ENCODE data around the gene FFAR2.

GRCh38 chr19:35487656-35488182 lies 39.7 kb downstream of the FFAR2 start:
- TF ChIP-seq, protein P1, sequence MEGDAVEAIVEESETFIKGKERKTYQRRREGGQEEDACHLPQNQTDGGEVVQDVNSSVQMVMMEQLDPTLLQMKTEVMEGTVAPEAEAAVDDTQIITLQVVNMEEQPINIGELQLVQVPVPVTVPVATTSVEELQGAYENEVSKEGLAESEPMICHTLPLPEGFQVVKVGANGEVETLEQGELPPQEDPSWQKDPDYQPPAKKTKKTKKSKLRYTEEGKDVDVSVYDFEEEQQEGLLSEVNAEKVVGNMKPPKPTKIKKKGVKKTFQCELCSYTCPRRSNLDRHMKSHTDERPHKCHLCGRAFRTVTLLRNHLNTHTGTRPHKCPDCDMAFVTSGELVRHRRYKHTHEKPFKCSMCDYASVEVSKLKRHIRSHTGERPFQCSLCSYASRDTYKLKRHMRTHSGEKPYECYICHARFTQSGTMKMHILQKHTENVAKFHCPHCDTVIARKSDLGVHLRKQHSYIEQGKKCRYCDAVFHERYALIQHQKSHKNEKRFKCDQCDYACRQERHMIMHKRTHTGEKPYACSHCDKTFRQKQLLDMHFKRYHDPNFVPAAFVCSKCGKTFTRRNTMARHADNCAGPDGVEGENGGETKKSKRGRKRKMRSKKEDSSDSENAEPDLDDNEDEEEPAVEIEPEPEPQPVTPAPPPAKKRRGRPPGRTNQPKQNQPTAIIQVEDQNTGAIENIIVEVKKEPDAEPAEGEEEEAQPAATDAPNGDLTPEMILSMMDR (IDR thresholded peaks at IDR 0.05; ENCODE audit: low read depth, low read length), result no peak
- no peak for TF ChIP-seq POLR2A (IDR thresholded peaks at IDR 0.05; ENCODE audit: extremely low read depth, insufficient read length)
- TF ChIP-seq MYC (IDR thresholded peaks at IDR 0.05; ENCODE audit: low read depth, low read length), result no peak
- TF ChIP-seq MAX (IDR thresholded peaks at IDR 0.05; ENCODE audit: low read depth, low read length), result no peak

All from NB4 (cell line).